ENCODE results near the gene OCSTAMP. TPM values are rescaled to one million over a fixed set of nuclear protein-coding genes. Genes with fewer than 3 reads are reported as not detected.

OCSTAMP gene
- total RNA-seq, 1 donor from 2014 or later, result not detected

- no peak overlapping the region for H3K9ac ChIP-seq (ENCODE audit: low read length)
- H3K79me2 ChIP-seq (ENCODE audit: insufficient read depth, low read length), result no peaks in the 10 kb centered on the region
- H3K4me2 ChIP-seq (ENCODE audit: low read length), result no peak overlapping the region
- H3K36me3 Mint-ChIP-seq (ENCODE audit: low read depth, unreplicated experiment), result no peaks in the 10 kb centered on the region
- H3K27ac Mint-ChIP-seq (ENCODE audit: unreplicated experiment), result no peak overlapping the region
- no peak overlapping the region for H3K27ac ChIP-seq (ENCODE audit: low read depth, low read length)
- no peaks in the 10 kb centered on the region for H3K36me3 ChIP-seq (ENCODE audit: insufficient read depth, low read length)
- no peak overlapping the region for H2AFZ ChIP-seq (ENCODE audit: low read depth, low read length)
- H3K9me3 Mint-ChIP-seq (ENCODE audit: unreplicated experiment), result peaks cover 2% of the 10 kb centered on the region
- no peak for TF ChIP-seq EZH2 (IDR thresholded peaks at IDR 0.05; ENCODE audit: insufficient read depth, low read length)
- TF ChIP-seq CTCF (IDR thresholded peaks at IDR 0.05; ENCODE audit: insufficient read depth, low read depth, low read length), result no peak
- DNase-seq (ENCODE audit: low read depth) (no peak), FAIRE-seq (no peak)
- no peaks in the 10 kb centered on the region for H3K27me3 ChIP-seq (ENCODE audit: insufficient read depth, low read length)
- H3K4me1 Mint-ChIP-seq (ENCODE audit: low read depth, unreplicated experiment), result no peaks in the 10 kb centered on the region
- H3K9me3 ChIP-seq (ENCODE audit: insufficient read depth, low read depth, low read length), result no peaks in the 10 kb centered on the region
- H3K4me3 Mint-ChIP-seq (ENCODE audit: unreplicated experiment), result no peak overlapping the region
- peaks cover 4% of the 10 kb centered on the region for H3K27me3 Mint-ChIP-seq (ENCODE audit: low read depth, unreplicated experiment)
- no peaks in the 10 kb centered on the region for H3K4me1 ChIP-seq (ENCODE audit: insufficient read depth, low read length)
- no peaks in the 10 kb centered on the region for H4K20me1 ChIP-seq (ENCODE audit: insufficient read depth, low read length)
- no peak overlapping the region for H3K4me3 ChIP-seq (ENCODE audit: insufficient read depth, low read depth, low read length)
These were observed 45.5 kb upstream of the OCSTAMP start for GRCh38 chr20:46595933-46596332.

GRCh38 chr20:46594725-46595124, 44.3 kb upstream of the OCSTAMP start:
- no peaks in the 10 kb centered on the region for H3K4me1 Mint-ChIP-seq (ENCODE audit: low read depth, unreplicated experiment)
- Histone ChIP-seq H2AFZ (ENCODE audit: low read depth, low read length) (no peak overlapping the region), H4K20me1 (ENCODE audit: insufficient read depth, low read length) (no peaks in the 10 kb centered on the region), H3K4me1 (ENCODE audit: insufficient read depth, low read length) (no peaks in the 10 kb centered on the region), H3K27me3 (ENCODE audit: insufficient read depth, low read length) (no peaks in the 10 kb centered on the region), H3K9me3 (ENCODE audit: insufficient read depth, low read depth, low read length) (no peaks in the 10 kb centered on the region), H3K9ac (ENCODE audit: low read length) (no peak overlapping the region), H3K4me2 (ENCODE audit: low read length) (no peak overlapping the region), H3K36me3 (ENCODE audit: insufficient read depth, low read length) (no peaks in the 10 kb centered on the region), H3K27ac (ENCODE audit: low read depth, low read length) (no peak overlapping the region), H3K4me3 (ENCODE audit: insufficient read depth, low read depth, low read length) (no peak overlapping the region), H3K79me2 (ENCODE audit: insufficient read depth, low read length) (no peaks in the 10 kb centered on the region)
- H3K27me3 Mint-ChIP-seq (ENCODE audit: low read depth, unreplicated experiment), result peaks cover 4% of the 10 kb centered on the region
- FAIRE-seq (no peak), DNase-seq (ENCODE audit: low read depth) (no peak)
- TF ChIP-seq EZH2 (IDR thresholded peaks at IDR 0.05; ENCODE audit: insufficient read depth, low read length), result no peak
- no peak for TF ChIP-seq CTCF (IDR thresholded peaks at IDR 0.05; ENCODE audit: insufficient read depth, low read depth, low read length)
- no peak overlapping the region for H3K4me3 Mint-ChIP-seq (ENCODE audit: unreplicated experiment)
- no peaks in the 10 kb centered on the region for H3K36me3 Mint-ChIP-seq (ENCODE audit: low read depth, unreplicated experiment)
- no peak overlapping the region for H3K27ac Mint-ChIP-seq (ENCODE audit: unreplicated experiment)
- H3K9me3 Mint-ChIP-seq (ENCODE audit: unreplicated experiment), result peaks cover 2% of the 10 kb centered on the region

GRCh38 chr20:46592580-46593362, 42.3 kb upstream of the OCSTAMP start:
- H3K27ac Mint-ChIP-seq (ENCODE audit: unreplicated experiment), result no peak overlapping the region
- Histone ChIP-seq H3K27ac (ENCODE audit: low read depth, low read length) (no peak overlapping the region), H3K4me2 (ENCODE audit: low read length) (no peak overlapping the region), H2AFZ (ENCODE audit: low read depth, low read length) (no peak overlapping the region), H3K27me3 (ENCODE audit: insufficient read depth, low read length) (no peaks in the 10 kb centered on the region), H3K4me3 (ENCODE audit: insufficient read depth, low read depth, low read length) (no peak overlapping the region), H3K36me3 (ENCODE audit: insufficient read depth, low read length) (no peaks in the 10 kb centered on the region), H3K9me3 (ENCODE audit: insufficient read depth, low read depth, low read length) (no peaks in the 10 kb centered on the region), H3K9ac (ENCODE audit: low read length) (no peak overlapping the region), H4K20me1 (ENCODE audit: insufficient read depth, low read length) (no peaks in the 10 kb centered on the region), H3K4me1 (ENCODE audit: insufficient read depth, low read length) (no peaks in the 10 kb centered on the region), H3K79me2 (ENCODE audit: insufficient read depth, low read length) (no peaks in the 10 kb centered on the region)
- H3K9me3 Mint-ChIP-seq (ENCODE audit: unreplicated experiment), result peaks cover 2% of the 10 kb centered on the region
- H3K27me3 Mint-ChIP-seq (ENCODE audit: low read depth, unreplicated experiment), result peaks cover 2% of the 10 kb centered on the region
- no peak overlapping the region for H3K4me3 Mint-ChIP-seq (ENCODE audit: unreplicated experiment)
- FAIRE-seq (no peak), DNase-seq (ENCODE audit: low read depth) (no peak)
- no peaks in the 10 kb centered on the region for H3K4me1 Mint-ChIP-seq (ENCODE audit: low read depth, unreplicated experiment)
- TF ChIP-seq EZH2 (IDR thresholded peaks at IDR 0.05; ENCODE audit: insufficient read depth, low read length) (no peak), CTCF (IDR thresholded peaks at IDR 0.05; ENCODE audit: insufficient read depth, low read depth, low read length) (no peak)
- no peaks in the 10 kb centered on the region for H3K36me3 Mint-ChIP-seq (ENCODE audit: low read depth, unreplicated experiment)

Data from astrocyte (in vitro differentiated cells and primary cell).